ENCODE measurements around the gene HOXA11.

HOXA11 gene

GRCh38 chr7:27185013-27185853, at the start of gene HOXA11:
Gene HOXA11, minus strand, starts transcription at chr7:27185232. Its CDS starts 88 bp downstream, at chr7:27185144.
- no peak for DNase-seq

GRCh38 chr7:27229448-27229847, 44.4 kb upstream of the HOXA11 start:
- no peak for DNase-seq

- DNase-seq: no peak
These were observed 40.2 kb upstream of the HOXA11 start for GRCh38 chr7:27224983-27225934.

DNA sequence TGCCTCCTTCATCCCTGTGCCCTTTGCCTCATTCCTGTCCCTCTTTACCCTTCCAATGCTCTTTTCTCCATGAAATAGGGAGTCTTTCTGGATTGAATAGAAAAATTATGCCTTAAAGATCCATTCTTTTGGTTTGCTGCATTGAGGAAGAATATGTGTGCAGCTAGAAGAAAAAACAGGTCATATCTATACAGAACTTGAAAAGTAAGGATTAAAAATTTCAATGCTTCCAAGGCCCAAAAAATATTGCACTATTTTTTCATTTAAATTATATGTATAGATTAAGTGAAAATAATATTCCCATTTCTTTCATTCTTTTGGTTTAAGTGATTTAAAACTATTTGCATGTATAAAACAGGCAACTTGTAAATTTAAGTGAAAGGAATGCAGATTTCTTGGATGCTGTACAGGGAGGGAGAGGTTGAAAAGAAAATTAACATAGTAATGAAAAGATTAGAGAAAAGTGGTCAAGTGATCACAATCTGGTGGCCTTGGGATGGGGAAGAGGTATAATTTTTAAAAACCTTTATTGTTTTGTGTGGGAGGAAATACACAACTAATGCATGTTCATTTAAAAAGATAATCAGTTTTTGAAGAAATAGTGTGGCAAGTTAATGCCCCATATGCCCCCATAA, 39.0 kb upstream of the HOXA11 start:
- DNase-seq: no peak

DNA sequence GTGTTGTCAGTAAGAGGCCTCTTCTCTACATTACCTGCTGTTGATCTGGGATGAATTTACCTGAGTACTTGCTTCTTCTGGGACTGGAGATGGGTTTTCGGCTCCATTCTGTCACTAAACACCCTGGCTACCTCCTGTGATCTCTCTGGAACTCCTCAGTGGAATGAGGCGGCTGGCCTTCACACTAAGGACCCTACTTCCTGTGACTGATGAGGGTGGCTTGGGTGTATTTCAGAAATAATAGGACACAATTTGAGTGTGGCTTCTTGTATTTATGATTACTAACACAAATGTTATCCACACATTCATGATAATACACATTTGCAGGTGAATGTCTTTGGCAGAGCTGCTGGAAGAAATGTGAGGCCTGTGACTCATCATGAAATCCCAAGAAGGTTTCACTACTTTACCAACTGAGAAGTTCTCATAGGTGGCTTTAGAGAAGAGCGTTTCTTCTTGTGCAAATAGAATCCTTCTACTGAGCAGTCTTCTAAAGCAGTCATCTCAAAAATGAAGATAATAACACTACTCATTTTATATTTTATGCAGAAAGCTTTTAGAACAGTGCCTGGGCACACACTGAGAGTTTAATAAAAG, 36.3 kb upstream of the HOXA11 start:
- no peak for DNase-seq

DNA sequence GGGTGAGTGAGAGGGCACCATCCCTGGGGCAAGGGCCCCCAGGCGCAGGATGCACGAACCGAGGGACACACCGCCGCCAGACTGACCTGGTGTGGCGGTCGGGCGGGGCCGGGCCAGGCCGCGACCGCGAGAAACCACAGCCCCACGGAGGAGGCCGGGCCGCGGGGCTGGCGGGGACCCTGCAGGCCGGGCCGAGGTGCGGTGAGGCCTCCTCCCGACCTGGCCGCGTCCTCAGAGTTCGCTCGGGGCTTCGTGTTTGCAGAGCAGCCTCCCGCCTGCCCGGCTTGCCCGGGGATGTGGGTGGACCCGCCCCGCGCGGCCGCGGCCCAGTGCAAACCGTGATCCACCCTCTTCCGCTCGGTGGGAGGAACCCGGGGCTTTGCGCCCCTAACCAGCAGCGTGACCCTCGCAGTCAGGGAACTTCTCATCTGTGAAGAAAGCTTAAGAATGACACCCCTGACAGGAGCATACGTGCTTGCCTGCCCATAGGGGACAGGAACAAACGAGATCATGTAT, 35.5 kb upstream of the HOXA11 start:
- no peak for DNase-seq

DNA sequence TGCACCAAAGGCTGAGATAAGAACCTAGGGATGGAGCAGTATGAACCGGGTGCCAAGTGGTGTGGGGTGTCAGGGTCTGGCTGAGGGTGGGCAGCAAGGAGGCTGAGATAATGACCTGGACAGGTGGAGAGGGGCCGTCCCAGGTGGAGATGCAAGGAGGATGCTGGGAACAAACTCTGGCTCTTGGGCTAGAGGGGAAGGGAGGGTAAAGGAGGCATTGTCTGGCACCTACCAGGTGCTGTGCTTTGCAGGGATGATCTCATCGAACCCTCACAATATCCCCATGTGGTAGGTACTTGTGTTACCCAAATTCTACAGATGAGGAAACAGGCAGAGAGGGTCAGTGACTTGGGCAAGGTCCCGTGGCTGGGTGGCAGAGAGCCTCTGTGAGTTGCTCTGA, 34.8 kb upstream of the HOXA11 start:
- no peak for DNase-seq

- DNase-seq: no peak
These were observed 32.9 kb upstream of the HOXA11 start for GRCh38 chr7:27217951-27218350.

- DNase-seq: no peak
These were observed 30.3 kb upstream of the HOXA11 start for GRCh38 chr7:27215356-27215755.

DNA sequence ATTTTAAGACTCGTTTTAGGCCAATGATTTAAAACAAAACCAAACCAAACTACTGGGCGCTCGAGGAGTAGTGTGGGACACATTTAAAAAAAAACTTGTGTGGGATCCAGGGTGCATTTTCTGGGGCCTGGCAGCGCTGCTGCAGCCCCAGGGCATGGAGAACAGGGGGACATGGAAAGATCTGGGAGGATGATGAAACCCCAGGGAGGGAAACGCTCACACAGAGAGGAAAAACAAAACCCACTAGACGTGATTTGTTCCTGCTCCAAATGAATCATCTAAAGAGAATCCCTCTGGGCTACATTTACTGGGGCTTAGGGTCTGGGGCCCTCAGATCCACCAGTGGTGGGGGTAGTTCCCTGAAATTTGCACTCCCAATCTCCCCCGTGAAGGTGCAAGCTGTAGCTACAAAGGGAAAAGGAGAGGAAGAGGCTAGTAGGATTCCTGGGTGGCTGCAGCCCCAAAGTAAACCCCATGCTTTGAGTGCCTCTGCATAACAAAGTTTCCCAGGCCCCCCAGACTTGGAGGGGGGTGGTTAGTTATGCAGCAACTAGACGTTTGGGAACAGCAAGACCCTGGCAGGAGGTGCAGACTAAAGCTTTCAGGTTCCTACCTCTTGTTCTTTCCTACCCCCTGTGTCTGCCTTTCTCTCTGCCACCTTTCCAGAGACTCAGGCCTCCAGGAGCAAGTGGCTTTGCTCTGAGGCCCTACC, 29.4 kb upstream of the HOXA11 start:
- DNase-seq: no peak

DNA sequence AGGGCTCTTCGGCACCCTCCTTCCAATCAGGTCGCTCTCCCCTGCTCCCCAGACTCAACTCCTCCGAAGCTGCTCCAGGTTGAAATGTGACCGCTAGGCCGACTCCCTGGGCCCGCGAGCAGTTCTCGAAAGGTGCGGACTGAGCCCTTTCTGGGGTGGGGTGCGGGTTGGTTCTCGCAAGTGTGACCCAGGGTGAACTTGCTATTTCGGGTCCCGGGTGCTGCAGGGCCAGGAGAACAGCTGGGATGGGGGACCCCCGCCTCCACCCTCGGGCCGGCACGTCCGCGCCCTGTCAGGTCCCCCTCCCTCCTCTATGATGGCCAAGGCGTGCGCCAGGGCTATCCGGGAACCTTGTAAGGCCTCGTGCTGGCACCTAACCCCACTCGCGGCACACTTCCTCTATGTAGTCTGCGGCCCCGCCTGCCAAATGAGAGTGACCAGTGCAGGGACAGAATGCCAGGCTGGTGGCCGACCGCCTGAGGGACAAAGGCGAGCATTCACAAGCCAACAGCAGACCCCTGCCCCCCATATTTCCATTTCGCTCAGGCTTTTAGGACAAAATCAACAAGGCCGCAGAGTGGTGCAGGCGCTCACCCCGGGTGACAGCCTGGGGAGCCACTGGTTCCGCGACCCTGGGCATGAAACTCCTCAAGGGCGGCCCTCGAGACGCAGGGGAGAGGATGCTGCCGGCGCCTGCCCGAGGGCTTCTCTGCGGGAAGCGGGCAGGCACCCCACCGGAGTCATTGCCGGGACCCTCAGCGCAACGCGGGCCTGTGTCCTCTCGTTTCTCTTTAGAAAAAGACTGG, 28.6 kb upstream of the HOXA11 start:
- no peak for DNase-seq

DNA sequence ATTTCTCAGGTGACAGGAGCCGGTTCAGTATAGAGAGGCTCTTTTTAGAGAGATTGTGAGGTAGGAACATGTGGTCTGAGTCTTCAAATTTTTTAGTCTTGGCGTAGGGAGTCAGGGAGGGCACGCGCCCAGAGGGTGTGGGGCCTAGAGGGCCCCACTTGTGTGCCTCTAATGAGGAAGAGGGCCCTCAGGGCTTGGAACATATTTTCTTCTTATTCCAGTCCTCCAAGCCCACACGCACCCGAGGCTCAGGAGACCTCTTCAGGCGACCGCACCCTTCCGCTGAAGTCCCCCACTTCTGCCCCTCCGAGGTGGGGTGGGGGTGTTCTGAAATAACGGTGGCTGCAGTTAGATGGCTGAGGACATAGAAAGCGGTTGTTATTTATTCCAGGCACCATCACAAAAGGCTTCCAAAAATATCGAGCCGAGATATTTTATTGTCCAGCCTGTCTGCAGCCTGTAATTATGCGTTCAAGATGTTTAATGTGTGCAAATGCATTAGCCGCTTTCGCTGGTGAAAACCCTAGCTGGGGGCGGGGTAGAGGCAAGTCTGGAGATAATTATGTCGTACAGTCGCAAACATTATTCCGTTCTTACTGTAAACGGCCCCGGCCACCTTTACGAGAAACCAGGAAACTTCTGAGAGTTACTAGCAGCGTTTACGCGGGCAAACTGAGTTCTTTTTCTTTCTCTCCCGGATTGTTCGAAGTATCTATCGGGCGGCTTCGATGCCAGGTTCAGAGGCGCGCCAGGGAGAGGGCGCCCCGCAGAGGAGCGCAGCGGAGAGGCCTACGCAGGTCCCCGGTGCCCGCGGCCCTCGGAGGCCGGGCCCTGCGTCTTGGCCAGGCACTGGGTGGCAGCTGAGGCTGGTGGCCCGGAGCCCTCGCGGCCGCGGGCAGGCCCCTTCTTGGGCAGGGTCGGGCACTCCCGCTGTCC, 27.7 kb upstream of the HOXA11 start:
- DNase-seq: no peak

DNA sequence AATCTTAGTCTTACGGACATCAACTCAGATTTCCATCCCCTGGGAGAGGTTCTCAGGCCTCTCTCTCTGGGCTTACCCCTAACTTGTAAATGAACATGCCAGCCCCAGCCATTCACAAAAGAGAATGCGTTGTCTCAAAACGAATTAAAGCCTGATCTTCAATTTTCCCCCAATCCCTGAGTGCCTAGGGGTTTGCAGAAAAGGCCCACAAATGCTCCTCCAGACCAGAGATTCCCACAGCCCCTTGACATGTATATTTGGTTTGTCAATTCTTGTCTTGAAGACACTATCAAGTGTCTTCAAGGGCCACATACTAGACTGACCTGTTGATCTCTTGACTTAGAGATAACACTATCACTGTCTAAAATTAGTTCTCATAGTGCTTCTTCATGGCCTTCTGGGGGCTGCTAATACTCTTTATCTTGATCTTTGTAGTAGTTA, 26.8 kb upstream of the HOXA11 start:
- DNase-seq: no peak

DNA sequence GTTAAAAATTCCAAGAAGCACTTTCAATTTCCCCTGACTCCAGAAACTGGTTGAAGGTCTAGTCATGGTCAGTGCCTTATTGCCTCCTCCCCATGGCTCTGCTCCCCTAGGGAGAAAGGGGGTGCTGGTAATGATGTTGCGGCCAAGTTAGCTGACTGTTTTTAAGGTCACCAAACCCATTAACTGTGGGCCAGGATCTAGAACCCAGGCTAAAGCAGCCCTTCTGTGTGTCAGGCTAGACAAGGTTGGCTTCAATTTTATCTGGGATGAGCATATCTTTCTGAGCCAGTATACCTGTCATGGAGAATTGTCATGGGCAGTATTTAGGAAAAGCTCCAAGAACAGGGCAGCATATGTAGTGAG, 26.0 kb upstream of the HOXA11 start:
- DNase-seq: no peak

DNA sequence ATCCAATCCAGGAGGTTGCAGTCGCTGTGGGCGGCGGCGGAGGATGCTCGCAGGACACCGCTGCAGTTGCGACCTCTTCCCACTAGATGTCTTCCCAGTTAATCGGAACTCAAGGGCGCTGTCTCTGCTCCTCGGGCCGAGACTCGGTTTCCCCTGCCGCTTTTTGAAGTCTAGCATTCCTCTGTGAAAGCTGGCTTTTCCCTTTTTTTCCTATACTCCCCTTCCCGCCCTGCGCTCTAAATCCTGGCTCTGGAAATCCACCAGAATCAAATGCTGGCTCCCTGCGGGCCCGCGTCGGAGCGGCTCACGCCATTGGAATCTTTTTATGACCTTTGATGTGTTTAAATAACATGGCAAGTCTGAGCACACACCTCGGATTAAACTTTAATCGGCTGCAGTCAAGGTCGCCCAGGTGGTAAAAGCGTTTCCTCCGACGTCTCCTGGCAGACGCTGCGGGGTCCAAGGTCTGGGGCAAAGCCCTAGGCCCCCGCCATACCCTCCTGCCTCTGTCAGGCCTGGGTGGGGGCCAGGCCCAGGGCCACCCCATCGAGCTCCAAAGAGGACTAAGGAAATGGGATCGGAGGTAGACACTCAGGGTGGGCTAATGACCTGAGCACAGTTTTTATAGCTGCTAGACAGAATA, 25.5 kb upstream of the HOXA11 start:
- peak; percentile 28 to 40 for DNase-seq

GRCh38 chr7:27209933-27210440, 25.0 kb upstream of the HOXA11 start:
- no peak for DNase-seq

GRCh38 chr7:27208998-27209397, 24.0 kb upstream of the HOXA11 start:
- no peak for DNase-seq

- DNase-seq: no peak
These were observed 22.4 kb upstream of the HOXA11 start for GRCh38 chr7:27207348-27207985.

Measured in CD4-positive, alpha-beta T cell treated with Interleukin-1 beta for 1 hour (primary cell).